Rectal smooth muscle tissue (tissue), 1 donor: ENCODE measurements around the gene SH3GL1.
"Not testable (repeated sequence)": the region's sequence is repeated elsewhere in the genome, so short reads cannot be mapped to it uniquely, and the experiment has no call there.

Experiments
- H3K27ac ChIP-seq: one replicate; pipeline ENCODE4 v1.7.0; 2013; ENCODE audit warnings: low read depth, low read length, inconsistent platforms
- H3K27me3 ChIP-seq: one replicate; pipeline ENCODE4 v1.7.0; 2013; ENCODE audit warnings: low read length; ENCODE audit not compliant: control insufficient read depth, insufficient read depth
- H3K36me3 ChIP-seq: one replicate; pipeline ENCODE4 v1.7.0; 2013; ENCODE audit warnings: low read length; ENCODE audit not compliant: control insufficient read depth, insufficient read depth
- H3K4me1 ChIP-seq: one replicate; pipeline ENCODE4 v1.7.0; 2013; ENCODE audit warnings: low read length; ENCODE audit not compliant: control insufficient read depth, insufficient read depth
- H3K4me3 ChIP-seq: one replicate; pipeline ENCODE4 v1.7.0; 2013; ENCODE audit warnings: low read length
- H3K9ac ChIP-seq: one replicate; pipeline ENCODE4 v1.7.0; 2013; ENCODE audit warnings: low read length

Gene SH3GL1

GRCh38 chr19:4346020-4346383 lies 54.3 kb downstream of the SH3GL1 start:
- Histone ChIP-seq H3K9ac (no peak overlapping the region), H3K4me1 (peaks cover 4% of the 10 kb centered on the region), H3K4me3 (no peak overlapping the region), H3K27ac (no peak overlapping the region), H3K36me3 (peaks cover 2% of the 10 kb centered on the region), H3K27me3 (no peaks in the 10 kb centered on the region)

GRCh38 chr19:4345342-4346019 lies 54.9 kb downstream of the SH3GL1 start:
- Histone ChIP-seq H3K27ac (no peak overlapping the region), H3K36me3 (peaks cover 2% of the 10 kb centered on the region), H3K27me3 (no peaks in the 10 kb centered on the region), H3K9ac (no peak overlapping the region), H3K4me3 (no peak overlapping the region), H3K4me1 (peaks cover 4% of the 10 kb centered on the region)

GRCh38 chr19:4343370-4344307 lies 56.7 kb downstream of the SH3GL1 start, which contains the start of gene MPND:
TSS of gene MPND (plus strand) at chr19:4343562. CDS start at chr19:4343594, 32 bp downstream.
- Histone ChIP-seq H3K9ac (peak within 1 kb of the TSS; percentile 93), H3K27me3 (peaks cover under 1% of the 10 kb centered on the region), H3K27ac (peak within 1 kb of the TSS; percentile 96), H3K4me1 (peaks cover 4% of the 10 kb centered on the region), H3K4me3 (peak within 1 kb of the TSS; percentile 98), H3K36me3 (no peaks in the 10 kb centered on the region)

GRCh38 chr19:4342615-4343369 lies 57.6 kb downstream of the SH3GL1 start:
- Histone ChIP-seq H3K36me3 (no peaks in the 10 kb centered on the region), H3K27ac (peak overlapping the region; percentile 96), H3K4me1 (peaks cover 4% of the 10 kb centered on the region), H3K9ac (peak overlapping the region; percentile 93), H3K4me3 (peak overlapping the region; percentile 98), H3K27me3 (peaks cover 3% of the 10 kb centered on the region)

- Histone ChIP-seq H3K9ac (peak overlapping the region; percentile 93), H3K4me1 (peaks cover 4% of the 10 kb centered on the region), H3K4me3 (peak overlapping the region; percentile 76), H3K27me3 (peaks cover 3% of the 10 kb centered on the region), H3K36me3 (no peaks in the 10 kb centered on the region), H3K27ac (peak overlapping the region; percentile 92)
These were observed 58.1 kb downstream of the SH3GL1 start for GRCh38 chr19:4342314-4342614.

- peaks cover 3% of the 10 kb centered on the region for H3K27me3 ChIP-seq
- H3K4me1 ChIP-seq, result peaks cover 4% of the 10 kb centered on the region
- H3K9ac ChIP-seq, result no peak within 1 kb of the TSS
- H3K27ac ChIP-seq, result no peak within 1 kb of the TSS
- no peaks in the 10 kb centered on the region for H3K36me3 ChIP-seq
- H3K4me3 ChIP-seq, result peak within 1 kb of the TSS; percentile 77
These were observed 61.6 kb downstream of the SH3GL1 start, which contains the start of gene STAP2 for GRCh38 chr19:4338441-4339355. TSS of gene STAP2 (minus strand) at chr19:4338827. CDS start at chr19:4338753, 74 bp downstream.

- Histone ChIP-seq H3K9ac (no peak overlapping the region), H3K36me3 (no peaks in the 10 kb centered on the region), H3K4me3 (peak overlapping the region; percentile 77), H3K4me1 (peaks cover 4% of the 10 kb centered on the region), H3K27ac (no peak overlapping the region), H3K27me3 (peaks cover 3% of the 10 kb centered on the region)
These were observed 62.4 kb downstream of the SH3GL1 start for GRCh38 chr19:4337906-4338440.

GRCh38 chr19:4334929-4335570 lies 65.3 kb downstream of the SH3GL1 start:
- H3K4me3 ChIP-seq, result no peak overlapping the region
- H3K27me3 ChIP-seq, result peaks cover 3% of the 10 kb centered on the region
- H3K4me1 ChIP-seq, result no peaks in the 10 kb centered on the region
- H3K27ac ChIP-seq, result no peak overlapping the region
- H3K36me3 ChIP-seq, result no peaks in the 10 kb centered on the region
- H3K9ac ChIP-seq, result no peak overlapping the region

- peaks cover 2% of the 10 kb centered on the region for H3K4me1 ChIP-seq
- H3K27me3 ChIP-seq, result no peaks in the 10 kb centered on the region
- H3K36me3 ChIP-seq, result no peaks in the 10 kb centered on the region
- H3K27ac ChIP-seq, result no peak overlapping the region
- H3K9ac ChIP-seq, result no peak overlapping the region
- H3K4me3 ChIP-seq, result no peak overlapping the region
These were observed 70.5 kb downstream of the SH3GL1 start for GRCh38 chr19:4329858-4330257.

- not testable (repeated sequence) for H3K9ac ChIP-seq, H3K36me3 ChIP-seq, H3K27me3 ChIP-seq, H3K4me1 ChIP-seq, H3K27ac ChIP-seq
- peak overlapping the region; percentile 68 for H3K4me3 ChIP-seq
These were observed 71.2 kb downstream of the SH3GL1 start for GRCh38 chr19:4328991-4329681.
